ENCODE measurements around the gene PDE4A.
A peak's percentile ranks its signal among the peaks of the same experiment; 100 is the strongest.

The PDE4A gene

GRCh38 chr19:10510301-10510802, 90.0 kb downstream of the PDE4A start:
- DNase-seq (ENCODE audit: low spot score) = peak; percentile 74

- DNase-seq (ENCODE audit: low spot score) = no peak
Measured at GRCh38 chr19:10513223-10513622, 92.9 kb downstream of the PDE4A start.

- no peak for DNase-seq (ENCODE audit: low spot score)
Measured at GRCh38 chr19:10514211-10515145, 94.1 kb downstream of the PDE4A start.

DNA sequence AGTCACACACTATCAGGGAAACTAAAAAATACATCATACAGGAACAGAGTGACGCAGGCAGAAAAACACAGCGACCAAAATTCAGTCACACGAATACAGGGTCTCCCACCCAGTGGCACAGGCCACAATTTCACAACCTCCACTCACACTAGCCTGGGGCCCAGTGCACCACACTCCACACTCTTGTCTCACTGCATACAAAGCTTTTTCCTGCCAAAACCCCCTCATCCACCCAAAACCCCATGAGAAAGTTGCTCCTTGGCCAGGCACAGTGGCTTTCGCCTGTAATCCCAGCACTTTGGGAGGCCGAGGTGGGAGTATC, 95.7 kb downstream of the PDE4A start:
- DNase-seq (ENCODE audit: low spot score) = no peak

DNA sequence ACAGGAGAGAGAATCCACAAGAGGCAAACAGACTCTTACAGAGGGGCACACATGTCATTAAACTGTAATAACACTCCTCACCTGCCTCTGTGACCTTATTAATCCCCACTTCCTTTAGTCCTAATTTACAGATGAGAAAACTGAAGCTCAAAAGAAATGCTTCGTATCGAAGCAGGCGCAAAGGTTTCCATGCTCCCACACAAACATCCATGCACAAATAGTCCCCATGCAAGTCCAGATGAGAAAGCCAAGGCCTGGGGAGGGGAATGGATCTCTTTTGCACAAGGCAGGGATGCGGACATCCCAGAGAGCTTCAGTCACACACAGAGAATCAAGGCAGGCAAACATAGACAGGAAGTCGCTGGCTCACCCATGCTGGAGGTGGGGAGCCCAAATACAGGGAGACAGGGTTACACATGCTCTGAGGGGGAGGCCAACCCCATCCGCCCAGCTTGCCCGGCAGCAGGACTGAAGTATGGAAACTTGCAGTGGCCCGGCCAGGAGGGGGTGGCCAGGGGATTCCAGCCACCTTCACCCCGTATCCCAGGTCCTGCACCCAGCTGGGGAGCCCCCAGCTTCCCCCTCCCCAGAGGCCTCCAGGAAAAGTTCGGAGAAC, 96.4 kb downstream of the PDE4A start:
- no peak for DNase-seq (ENCODE audit: low spot score)

GRCh38 chr19:10517361-10517759, 97.0 kb downstream of the PDE4A start, which contains the start of gene S1PR5:
TSS of gene S1PR5 (minus strand) at chr19:10517447. CDS start at chr19:10515011, 2,436 bp downstream.
- peak; percentile 78 for DNase-seq (ENCODE audit: low spot score)

DNA sequence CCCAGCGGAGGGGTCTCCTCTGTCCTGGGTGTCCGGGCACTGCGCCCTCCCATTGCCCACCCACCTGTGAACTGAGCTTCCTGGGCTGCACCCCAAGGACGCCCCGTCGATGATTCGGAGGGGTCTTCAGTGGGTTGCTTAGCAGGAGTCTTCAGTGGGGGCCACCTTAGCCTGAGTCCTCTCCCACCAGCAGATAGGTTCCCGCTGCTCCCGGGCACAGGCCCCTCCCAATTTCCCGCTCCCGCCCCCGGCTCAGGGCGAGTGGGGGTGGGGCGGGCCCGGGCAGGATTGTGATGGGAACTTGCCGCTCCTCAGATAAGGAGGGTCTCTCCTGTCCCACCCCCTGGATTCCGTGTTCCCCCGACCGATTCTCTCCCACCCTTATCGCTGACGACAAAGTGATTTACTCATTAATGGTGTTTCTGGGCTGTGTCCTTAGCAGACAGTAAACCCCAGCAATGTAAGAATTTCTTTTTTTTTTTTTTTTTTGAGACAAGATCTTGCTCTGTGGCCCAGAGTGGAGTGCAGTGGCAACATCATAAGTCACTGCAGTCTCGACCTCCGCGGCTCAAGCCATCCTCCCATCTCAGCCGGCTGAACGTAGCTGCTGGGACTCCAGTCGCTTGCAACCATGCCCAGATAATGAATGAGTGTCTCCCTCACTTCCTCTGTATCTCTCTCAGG, 97.6 kb downstream of the PDE4A start:
- DNase-seq (ENCODE audit: low spot score) = peak; percentile 79

- no peak for DNase-seq (ENCODE audit: low spot score)
Measured at GRCh38 chr19:10518444-10519361, 98.4 kb downstream of the PDE4A start.
